ENCODE results near the gene EFNA4. TPM values are rescaled to one million over a fixed set of nuclear protein-coding genes. Genes with fewer than 3 reads are reported as not detected.

The EFNA4 gene
- total RNA-seq, 1 experiment from 2014 or later: 22.7 TPM

GRCh38 chr1:155062702-155063411 lies 683 bp upstream of the EFNA4 start (continued):
- TF ChIP-seq, protein P1, sequence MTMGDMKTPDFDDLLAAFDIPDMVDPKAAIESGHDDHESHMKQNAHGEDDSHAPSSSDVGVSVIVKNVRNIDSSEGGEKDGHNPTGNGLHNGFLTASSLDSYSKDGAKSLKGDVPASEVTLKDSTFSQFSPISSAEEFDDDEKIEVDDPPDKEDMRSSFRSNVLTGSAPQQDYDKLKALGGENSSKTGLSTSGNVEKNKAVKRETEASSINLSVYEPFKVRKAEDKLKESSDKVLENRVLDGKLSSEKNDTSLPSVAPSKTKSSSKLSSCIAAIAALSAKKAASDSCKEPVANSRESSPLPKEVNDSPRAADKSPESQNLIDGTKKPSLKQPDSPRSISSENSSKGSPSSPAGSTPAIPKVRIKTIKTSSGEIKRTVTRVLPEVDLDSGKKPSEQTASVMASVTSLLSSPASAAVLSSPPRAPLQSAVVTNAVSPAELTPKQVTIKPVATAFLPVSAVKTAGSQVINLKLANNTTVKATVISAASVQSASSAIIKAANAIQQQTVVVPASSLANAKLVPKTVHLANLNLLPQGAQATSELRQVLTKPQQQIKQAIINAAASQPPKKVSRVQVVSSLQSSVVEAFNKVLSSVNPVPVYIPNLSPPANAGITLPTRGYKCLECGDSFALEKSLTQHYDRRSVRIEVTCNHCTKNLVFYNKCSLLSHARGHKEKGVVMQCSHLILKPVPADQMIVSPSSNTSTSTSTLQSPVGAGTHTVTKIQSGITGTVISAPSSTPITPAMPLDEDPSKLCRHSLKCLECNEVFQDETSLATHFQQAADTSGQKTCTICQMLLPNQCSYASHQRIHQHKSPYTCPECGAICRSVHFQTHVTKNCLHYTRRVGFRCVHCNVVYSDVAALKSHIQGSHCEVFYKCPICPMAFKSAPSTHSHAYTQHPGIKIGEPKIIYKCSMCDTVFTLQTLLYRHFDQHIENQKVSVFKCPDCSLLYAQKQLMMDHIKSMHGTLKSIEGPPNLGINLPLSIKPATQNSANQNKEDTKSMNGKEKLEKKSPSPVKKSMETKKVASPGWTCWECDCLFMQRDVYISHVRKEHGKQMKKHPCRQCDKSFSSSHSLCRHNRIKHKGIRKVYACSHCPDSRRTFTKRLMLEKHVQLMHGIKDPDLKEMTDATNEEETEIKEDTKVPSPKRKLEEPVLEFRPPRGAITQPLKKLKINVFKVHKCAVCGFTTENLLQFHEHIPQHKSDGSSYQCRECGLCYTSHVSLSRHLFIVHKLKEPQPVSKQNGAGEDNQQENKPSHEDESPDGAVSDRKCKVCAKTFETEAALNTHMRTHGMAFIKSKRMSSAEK (CRISPR knock-in tag; IDR thresholded peaks at IDR 0.05; ENCODE audit: borderline replicate concordance): no peak
- TF ChIP-seq ETV6 (CRISPR knock-in tag; IDR thresholded peaks at IDR 0.05): no peak
- TF ChIP-seq, protein P2, sequence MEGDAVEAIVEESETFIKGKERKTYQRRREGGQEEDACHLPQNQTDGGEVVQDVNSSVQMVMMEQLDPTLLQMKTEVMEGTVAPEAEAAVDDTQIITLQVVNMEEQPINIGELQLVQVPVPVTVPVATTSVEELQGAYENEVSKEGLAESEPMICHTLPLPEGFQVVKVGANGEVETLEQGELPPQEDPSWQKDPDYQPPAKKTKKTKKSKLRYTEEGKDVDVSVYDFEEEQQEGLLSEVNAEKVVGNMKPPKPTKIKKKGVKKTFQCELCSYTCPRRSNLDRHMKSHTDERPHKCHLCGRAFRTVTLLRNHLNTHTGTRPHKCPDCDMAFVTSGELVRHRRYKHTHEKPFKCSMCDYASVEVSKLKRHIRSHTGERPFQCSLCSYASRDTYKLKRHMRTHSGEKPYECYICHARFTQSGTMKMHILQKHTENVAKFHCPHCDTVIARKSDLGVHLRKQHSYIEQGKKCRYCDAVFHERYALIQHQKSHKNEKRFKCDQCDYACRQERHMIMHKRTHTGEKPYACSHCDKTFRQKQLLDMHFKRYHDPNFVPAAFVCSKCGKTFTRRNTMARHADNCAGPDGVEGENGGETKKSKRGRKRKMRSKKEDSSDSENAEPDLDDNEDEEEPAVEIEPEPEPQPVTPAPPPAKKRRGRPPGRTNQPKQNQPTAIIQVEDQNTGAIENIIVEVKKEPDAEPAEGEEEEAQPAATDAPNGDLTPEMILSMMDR (IDR thresholded peaks at IDR 0.05): peak; percentile 67
- 0 out of 2 replicates have a peak, but pooled peaks have one; percentile 73 for TF ChIP-seq ZNF232 (CRISPR knock-in tag; IDR thresholded peaks at IDR 0.05)
- no peak for TF ChIP-seq NFYB (CRISPR knock-in tag; conservative IDR thresholded peaks at IDR 0.05; ENCODE audit: low read depth)
- TF ChIP-seq RORB (CRISPR knock-in tag; IDR thresholded peaks at IDR 0.05): no peak
- no peak for TF ChIP-seq MYBL2 (CRISPR knock-in tag; IDR thresholded peaks at IDR 0.05)
- no peak for TF ChIP-seq ZNF138 (CRISPR knock-in tag; conservative IDR thresholded peaks at IDR 0.05)
- no peak for TF ChIP-seq ZNF423 (CRISPR knock-in tag; IDR thresholded peaks at IDR 0.05)
- TF ChIP-seq FOXJ3 (CRISPR knock-in tag; IDR thresholded peaks at IDR 0.05; ENCODE audit: borderline replicate concordance): no peak
- TF ChIP-seq ZNF396 (CRISPR knock-in tag; IDR thresholded peaks at IDR 0.05; ENCODE audit: borderline replicate concordance): no peak
- 0 out of 2 replicates have a peak, but pooled peaks have one; percentile 64 for TF ChIP-seq HMGXB4 (CRISPR knock-in tag; IDR thresholded peaks at IDR 0.05)
- no peak for TF ChIP-seq EMX1 (CRISPR knock-in tag; IDR thresholded peaks at IDR 0.05)
- TF ChIP-seq JUN (CRISPR knock-in tag; IDR thresholded peaks at IDR 0.05): no peak
- peak; percentile 39; the same call in 1 of the 2 replicates for TF ChIP-seq SP1 (CRISPR knock-in tag; conservative IDR thresholded peaks at IDR 0.05)
- TF ChIP-seq TP53 (CRISPR knock-in tag; IDR thresholded peaks at IDR 0.05): 0 out of 2 replicates have a peak, but pooled peaks have one; percentile 21
- TF ChIP-seq, protein P3, sequence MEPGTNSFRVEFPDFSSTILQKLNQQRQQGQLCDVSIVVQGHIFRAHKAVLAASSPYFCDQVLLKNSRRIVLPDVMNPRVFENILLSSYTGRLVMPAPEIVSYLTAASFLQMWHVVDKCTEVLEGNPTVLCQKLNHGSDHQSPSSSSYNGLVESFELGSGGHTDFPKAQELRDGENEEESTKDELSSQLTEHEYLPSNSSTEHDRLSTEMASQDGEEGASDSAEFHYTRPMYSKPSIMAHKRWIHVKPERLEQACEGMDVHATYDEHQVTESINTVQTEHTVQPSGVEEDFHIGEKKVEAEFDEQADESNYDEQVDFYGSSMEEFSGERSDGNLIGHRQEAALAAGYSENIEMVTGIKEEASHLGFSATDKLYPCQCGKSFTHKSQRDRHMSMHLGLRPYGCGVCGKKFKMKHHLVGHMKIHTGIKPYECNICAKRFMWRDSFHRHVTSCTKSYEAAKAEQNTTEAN (CRISPR knock-in tag; IDR thresholded peaks at IDR 0.05): peak; percentile 74
- TF ChIP-seq TCF7 (CRISPR knock-in tag; IDR thresholded peaks at IDR 0.05; ENCODE audit: low read depth): no peak

Measured in WTC11 (cell line).